Astrocyte of the spinal cord (primary cell): ENCODE data around the gene SOX6.
"Not testable (repeated sequence)": the region's sequence is repeated elsewhere in the genome, so short reads cannot be mapped to it uniquely, and the experiment has no call there.

Source experiments
- DNase-seq: peaks from one replicate; pipeline ENCODE4 v3.0.0; 2011; ENCODE audit warnings: low read depth, low spot score
- H3K4me3 ChIP-seq: 2 replicates; pipeline ENCODE4 v1.5.1; 2011; ENCODE audit warnings: low read depth, mild to moderate bottlenecking, low read length, moderate library complexity
- in situ Hi-C: cut with HindIII; loops from 2 replicates; pipeline ENCODE4 v1.10.0; 2017; ENCODE audit warnings: low sequenced_read_pairs
- TF ChIP-seq, protein P1 (sequence below): IDR thresholded peaks from 2 replicates; pipeline ENCODE4 v1.5.1; 2012; ENCODE audit warnings: low read depth, mild to moderate bottlenecking, low read length, inconsistent platforms

SOX6 gene

DNA sequence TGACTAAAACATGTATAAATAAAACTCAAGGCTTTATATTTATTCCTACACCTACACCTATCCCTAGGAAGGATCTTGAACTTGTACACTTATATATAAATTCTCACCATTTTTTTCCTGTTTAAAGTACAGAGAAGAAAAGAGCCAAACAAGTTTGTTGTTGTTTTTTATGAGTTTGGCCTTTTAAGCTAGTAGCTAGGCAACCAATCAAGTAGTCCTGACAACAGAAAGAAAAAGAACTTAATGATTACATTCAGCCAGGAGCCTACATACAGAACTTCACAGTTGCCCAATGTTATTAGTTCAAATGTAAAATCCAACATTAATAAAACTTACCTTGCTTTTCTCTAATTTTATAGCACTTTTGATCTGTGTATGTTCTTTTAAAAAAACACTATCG is 316.2 kb downstream of the SOX6 start:
- in situ Hi-C loops: no loop called here
- no peak for DNase-seq
- no peak overlapping the region for H3K4me3 ChIP-seq
- TF ChIP-seq, protein P1, sequence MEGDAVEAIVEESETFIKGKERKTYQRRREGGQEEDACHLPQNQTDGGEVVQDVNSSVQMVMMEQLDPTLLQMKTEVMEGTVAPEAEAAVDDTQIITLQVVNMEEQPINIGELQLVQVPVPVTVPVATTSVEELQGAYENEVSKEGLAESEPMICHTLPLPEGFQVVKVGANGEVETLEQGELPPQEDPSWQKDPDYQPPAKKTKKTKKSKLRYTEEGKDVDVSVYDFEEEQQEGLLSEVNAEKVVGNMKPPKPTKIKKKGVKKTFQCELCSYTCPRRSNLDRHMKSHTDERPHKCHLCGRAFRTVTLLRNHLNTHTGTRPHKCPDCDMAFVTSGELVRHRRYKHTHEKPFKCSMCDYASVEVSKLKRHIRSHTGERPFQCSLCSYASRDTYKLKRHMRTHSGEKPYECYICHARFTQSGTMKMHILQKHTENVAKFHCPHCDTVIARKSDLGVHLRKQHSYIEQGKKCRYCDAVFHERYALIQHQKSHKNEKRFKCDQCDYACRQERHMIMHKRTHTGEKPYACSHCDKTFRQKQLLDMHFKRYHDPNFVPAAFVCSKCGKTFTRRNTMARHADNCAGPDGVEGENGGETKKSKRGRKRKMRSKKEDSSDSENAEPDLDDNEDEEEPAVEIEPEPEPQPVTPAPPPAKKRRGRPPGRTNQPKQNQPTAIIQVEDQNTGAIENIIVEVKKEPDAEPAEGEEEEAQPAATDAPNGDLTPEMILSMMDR: no peak

DNA sequence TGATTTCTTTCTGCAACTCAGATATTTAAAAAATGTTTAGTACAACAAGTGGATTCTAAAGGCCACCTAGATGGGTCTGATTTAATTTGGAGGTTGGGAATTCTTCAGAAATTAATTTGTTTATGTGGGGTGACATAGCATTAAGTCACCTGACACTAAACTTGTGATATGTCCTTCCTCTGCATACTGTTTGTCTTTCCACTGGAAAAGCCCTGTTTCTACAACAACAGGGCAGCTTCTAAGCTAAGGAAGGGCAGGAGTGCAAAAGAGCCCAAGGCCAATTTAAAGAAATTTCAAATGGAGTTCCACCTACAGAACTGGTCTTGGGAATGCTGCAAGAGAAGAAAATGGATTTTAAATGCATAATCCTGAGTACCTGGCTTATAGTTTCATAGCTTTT is 319.2 kb downstream of the SOX6 start:
- in situ Hi-C loops: no loop called here
- no peak overlapping the region for H3K4me3 ChIP-seq
- TF ChIP-seq, protein P1: no peak

DNA sequence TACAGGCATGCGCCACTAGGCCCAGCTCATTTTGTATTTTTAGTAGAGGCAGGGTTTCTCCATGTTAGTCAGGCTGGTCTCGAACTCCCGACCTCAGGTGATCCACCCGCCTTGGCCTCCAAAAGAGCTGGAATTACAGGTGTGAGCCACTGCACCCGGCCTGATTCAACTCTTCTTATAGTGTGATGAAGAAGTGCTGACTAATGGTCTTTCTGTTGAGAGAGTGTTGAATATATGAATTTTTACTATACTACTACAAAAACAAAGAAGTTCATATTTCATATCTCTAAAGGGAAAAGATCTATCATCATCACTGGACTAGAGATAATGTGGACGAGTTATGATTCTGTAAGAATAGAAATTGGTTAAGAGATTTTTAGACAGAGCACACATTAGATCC is 320.1 kb downstream of the SOX6 start:
- no peak for DNase-seq
- no peak overlapping the region for H3K4me3 ChIP-seq
- TF ChIP-seq, protein P1: no peak
- in situ Hi-C loops: no loop called here

More for the DNA sequence above, 319.2 kb downstream of the SOX6 start:
- no peak for DNase-seq

DNA sequence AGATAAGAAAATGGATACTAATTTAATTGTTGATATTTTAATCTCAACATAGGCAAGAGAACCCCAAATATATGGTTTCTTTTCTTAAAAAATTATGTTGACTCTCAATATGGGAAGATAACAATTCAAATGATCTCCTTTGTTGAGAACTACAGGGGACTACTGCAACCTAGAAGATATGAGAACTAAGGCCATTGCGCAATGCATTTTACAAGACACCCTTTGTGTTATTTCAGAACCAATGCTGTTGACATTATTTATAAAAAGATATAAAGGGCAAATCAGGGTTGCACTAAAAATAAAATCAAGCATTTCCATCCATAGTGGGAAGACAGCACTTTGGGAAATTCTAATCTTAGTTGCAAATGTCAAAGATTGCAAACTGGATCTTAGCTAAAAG is 322.3 kb downstream of the SOX6 start:
- TF ChIP-seq, protein P1: no peak
- in situ Hi-C loops: no loop called here
- no peak for DNase-seq
- H3K4me3 ChIP-seq: no peak overlapping the region

DNA sequence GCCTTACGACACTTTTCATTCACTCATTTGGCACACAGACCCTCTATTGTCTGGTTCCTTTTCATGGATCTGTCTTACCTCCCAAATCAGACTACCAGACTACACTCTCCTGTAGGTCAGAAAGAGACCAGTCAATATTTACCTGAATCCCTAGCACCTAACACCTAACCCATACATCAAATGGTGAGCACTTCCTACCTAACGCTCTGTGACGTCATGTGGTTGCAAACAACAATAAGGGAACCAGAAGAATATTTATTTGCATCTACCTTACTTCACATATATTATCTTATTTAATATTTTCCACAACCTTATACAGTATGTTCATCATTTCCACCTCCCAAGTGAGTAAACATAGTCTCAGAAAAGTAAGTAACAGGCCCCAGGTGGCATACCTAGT is 323.4 kb downstream of the SOX6 start:
- no peak overlapping the region for H3K4me3 ChIP-seq
- TF ChIP-seq, protein P1: no peak
- in situ Hi-C loops: no loop called here
- no peak for DNase-seq

DNA sequence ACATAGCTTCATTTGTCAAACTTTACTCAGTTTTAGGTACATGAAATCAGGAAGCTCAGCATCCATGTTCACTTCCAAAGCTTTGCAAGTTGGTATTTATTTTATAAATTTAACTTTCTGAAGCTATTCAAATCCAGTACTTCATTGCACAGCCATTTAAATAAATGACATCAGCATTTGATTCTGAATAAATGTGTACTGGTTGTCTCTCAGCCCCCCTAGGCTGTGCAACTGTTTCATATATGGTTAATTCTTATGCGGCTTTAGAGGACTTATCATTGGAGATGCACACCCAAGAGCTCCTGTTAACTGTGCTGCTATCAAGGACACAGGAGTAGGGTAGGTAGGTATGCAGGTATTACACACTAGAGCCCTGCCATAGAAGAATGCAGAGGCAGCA is 325.1 kb downstream of the SOX6 start:
- TF ChIP-seq, protein P1: no peak
- H3K4me3 ChIP-seq: no peak overlapping the region
- in situ Hi-C loops: no loop called here
- no peak for DNase-seq

DNA sequence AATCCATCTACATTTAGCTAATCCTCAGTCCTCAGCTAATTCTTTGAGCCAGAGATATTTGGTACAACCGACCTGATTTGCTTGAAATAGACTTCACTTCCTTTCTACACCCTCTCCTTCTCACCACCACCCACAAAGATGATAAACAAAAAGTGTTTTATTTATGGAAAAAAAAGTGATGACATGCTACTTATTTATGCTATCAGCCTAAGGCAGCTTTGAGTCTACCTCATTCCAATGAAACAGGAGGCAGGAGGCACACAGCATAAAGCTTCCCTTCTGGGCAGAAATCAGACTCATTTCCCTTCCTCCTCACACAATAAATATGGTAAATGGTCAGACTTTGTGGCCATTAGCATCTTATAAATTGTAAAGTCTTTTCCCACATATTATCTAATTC is 325.7 kb downstream of the SOX6 start:
- in situ Hi-C loops: no loop called here
- H3K4me3 ChIP-seq: no peak overlapping the region
- no peak for DNase-seq
- TF ChIP-seq, protein P1: no peak

DNA sequence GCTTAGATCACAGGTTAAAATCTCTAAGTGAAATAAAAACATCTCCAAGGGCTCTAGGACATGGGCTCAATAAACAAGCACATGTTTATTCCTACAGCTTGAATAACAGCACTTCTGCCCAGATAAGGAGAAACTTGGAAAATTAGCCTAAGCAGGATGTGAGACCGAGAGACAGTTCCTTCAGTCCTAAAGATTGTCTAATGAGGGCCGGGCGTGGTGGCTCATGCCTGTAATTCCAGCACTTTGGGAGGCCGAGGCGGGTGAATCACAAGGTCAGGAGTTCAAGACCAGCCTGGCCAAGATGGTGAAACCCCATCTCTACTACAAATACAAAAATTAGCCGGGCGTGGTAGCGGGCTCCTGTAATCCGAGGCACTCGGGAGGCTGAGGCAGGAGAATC is 327.2 kb downstream of the SOX6 start:
- in situ Hi-C loops, DNase-seq, H3K4me3 ChIP-seq: not testable (repeated sequence)
